ENCODE data around the gene NEK10.

Gene NEK10

GRCh38 chr3:27224197-27224596 lies 145.0 kb downstream of the NEK10 start:
- no peak for DNase-seq

- no peak for DNase-seq
These were observed 147.8 kb downstream of the NEK10 start for GRCh38 chr3:27221264-27221932.

- no peak for DNase-seq
These were observed 149.0 kb downstream of the NEK10 start for GRCh38 chr3:27220166-27220565.

- DNase-seq: no peak
These were observed 149.9 kb downstream of the NEK10 start for GRCh38 chr3:27219127-27219845.

- DNase-seq: no peak
These were observed 152.1 kb downstream of the NEK10 start for GRCh38 chr3:27216955-27217552.

GRCh38 chr3:27216295-27216855 lies 152.8 kb downstream of the NEK10 start:
- no peak for DNase-seq

GRCh38 chr3:27213450-27213849 lies 155.7 kb downstream of the NEK10 start:
- no peak for DNase-seq

- DNase-seq: no peak
These were observed 159.4 kb downstream of the NEK10 start for GRCh38 chr3:27209617-27210264.

- DNase-seq: no peak
These were observed 160.1 kb downstream of the NEK10 start for GRCh38 chr3:27208961-27209616.

- no peak for DNase-seq
These were observed 166.2 kb downstream of the NEK10 start for GRCh38 chr3:27202959-27203358.

GRCh38 chr3:27201492-27201891 lies 167.7 kb downstream of the NEK10 start:
- DNase-seq: no peak

- no peak for DNase-seq
These were observed 168.3 kb downstream of the NEK10 start for GRCh38 chr3:27200721-27201489.

GRCh38 chr3:27194861-27195483 lies 174.2 kb downstream of the NEK10 start:
- DNase-seq: no peak

GRCh38 chr3:27193056-27193455 lies 176.1 kb downstream of the NEK10 start:
- DNase-seq: no peak

GRCh38 chr3:27186013-27186412 lies 183.2 kb downstream of the NEK10 start:
- DNase-seq: no peak

- DNase-seq: no peak
These were observed 183.8 kb downstream of the NEK10 start for GRCh38 chr3:27185231-27185989.

GRCh38 chr3:27184261-27184660 lies 184.9 kb downstream of the NEK10 start:
- no peak for DNase-seq

- no peak for DNase-seq
These were observed 192.9 kb downstream of the NEK10 start for GRCh38 chr3:27176256-27176655.

GRCh38 chr3:27174530-27174929 lies 194.7 kb downstream of the NEK10 start:
- DNase-seq: no peak

GRCh38 chr3:27171113-27171512 lies 198.1 kb downstream of the NEK10 start:
- DNase-seq: no peak

- DNase-seq: no peak
These were observed 202.3 kb downstream of the NEK10 start for GRCh38 chr3:27166888-27167287.

Measured in T-helper 1 cell (primary cell).